GM13976 (cell line): ENCODE data around the gene FAM89B.

Experiments
- DNase-seq: peaks from one replicate; pipeline ENCODE4 v3.0.0; 2012; ENCODE audit warnings: low spot score
- CTCF ChIP-seq: IDR thresholded peaks from 2 replicates; pipeline ENCODE4 v1.5.1; 2012; ENCODE audit warnings: borderline replicate concordance, mild to moderate bottlenecking; ENCODE audit not compliant: insufficient read depth; ENCODE audit errors: extremely low read depth, missing control alignments, control extremely low read depth
- in situ Hi-C: fragments of 300-500 bp; cut with MboI; formaldehyde crosslinking; loops from one replicate; pipeline ENCODE4 v1.12.0; 2022; ENCODE audit warnings: low sequenced_read_pairs, mixed read lengths, inconsistent platforms; ENCODE audit not compliant: unreplicated experiment

Gene FAM89B

GRCh38 chr11:65613091-65613928, 41.0 kb downstream of the FAM89B start:
- TF ChIP-seq CTCF = no peak
- no peak for DNase-seq
- in situ Hi-C loops = no loop called here

- TF ChIP-seq CTCF = no peak
- DNase-seq = peak; percentile 100
- in situ Hi-C loops = no loop called here
Observed at GRCh38 chr11:65615229-65615949, 43.1 kb downstream of the FAM89B start, which contains the start of gene PCNX3. PCNX3 (plus strand) TSS chr11:65615776; CDS start chr11:65616312, 536 bp downstream.

GRCh38 chr11:65615950-65616574, 43.7 kb downstream of the FAM89B start:
- DNase-seq = peak; percentile 80
- no peak for TF ChIP-seq CTCF
- in situ Hi-C loops = no loop called here

- DNase-seq = no peak
- TF ChIP-seq CTCF = no peak
- in situ Hi-C loops = no loop called here
Observed at GRCh38 chr11:65616575-65617001, 44.2 kb downstream of the FAM89B start.

- no peak for TF ChIP-seq CTCF
- in situ Hi-C loops = no loop called here
- no peak for DNase-seq
Observed at GRCh38 chr11:65617136-65617850, 45.0 kb downstream of the FAM89B start.

- no peak for DNase-seq
- in situ Hi-C loops = no loop called here
- TF ChIP-seq CTCF = no peak
Observed at GRCh38 chr11:65617990-65618751, 45.8 kb downstream of the FAM89B start.
